Subcutaneous adipose tissue (tissue), 4 donors: ENCODE results near the gene COL20A1. TPM values are rescaled to one million over a fixed set of nuclear protein-coding genes. Genes with fewer than 3 reads are reported as not detected.

ENCODE experiments used
- total RNA-seq, 4 donors: library from RNA; depleted of rRNA; stranded (reverse); fragments of >200 nt; gene quantifications; one replicate each; pipeline ENCODE4 v1.1.0, GENCODE V29; 2016
- TF ChIP-seq, protein P1 (sequence below): fragments of 450-650 bp; IDR thresholded peaks from one replicate; pipeline ENCODE4 v1.5.1; 2016; ENCODE audit warnings: low read depth, mild to moderate bottlenecking, control low read depth, antibody characterized with exemption, moderate library complexity

The COL20A1 gene
- total RNA-seq, 4 donors from 2014 or later: not detected

DNA sequence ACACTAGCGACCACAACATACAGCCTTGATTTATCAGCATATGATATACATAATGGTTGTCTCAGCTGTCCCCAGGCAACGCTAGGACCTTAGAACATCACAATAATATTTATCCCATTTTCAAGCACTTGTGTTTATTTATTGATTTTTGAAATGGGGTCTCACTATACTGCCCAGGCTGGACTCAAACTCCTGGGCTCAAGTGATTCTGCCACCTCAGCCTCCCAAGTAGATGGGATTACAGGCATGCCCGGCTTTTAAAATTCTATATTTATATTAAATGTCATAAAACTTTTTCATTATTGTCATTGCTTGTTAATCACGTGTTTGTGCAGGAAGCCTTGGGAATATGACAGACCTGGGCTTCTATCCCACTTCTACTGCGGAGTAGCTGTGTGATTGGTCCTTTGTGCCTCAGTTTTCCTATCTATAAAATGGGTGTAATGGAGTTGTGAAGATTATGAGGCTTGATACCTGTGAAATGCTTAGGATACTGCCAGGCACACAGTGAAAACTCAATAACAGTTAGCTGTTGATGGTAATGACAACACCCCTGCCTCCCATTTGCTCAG is 10.2 kb downstream of the COL20A1 start:
- TF ChIP-seq, protein P1, sequence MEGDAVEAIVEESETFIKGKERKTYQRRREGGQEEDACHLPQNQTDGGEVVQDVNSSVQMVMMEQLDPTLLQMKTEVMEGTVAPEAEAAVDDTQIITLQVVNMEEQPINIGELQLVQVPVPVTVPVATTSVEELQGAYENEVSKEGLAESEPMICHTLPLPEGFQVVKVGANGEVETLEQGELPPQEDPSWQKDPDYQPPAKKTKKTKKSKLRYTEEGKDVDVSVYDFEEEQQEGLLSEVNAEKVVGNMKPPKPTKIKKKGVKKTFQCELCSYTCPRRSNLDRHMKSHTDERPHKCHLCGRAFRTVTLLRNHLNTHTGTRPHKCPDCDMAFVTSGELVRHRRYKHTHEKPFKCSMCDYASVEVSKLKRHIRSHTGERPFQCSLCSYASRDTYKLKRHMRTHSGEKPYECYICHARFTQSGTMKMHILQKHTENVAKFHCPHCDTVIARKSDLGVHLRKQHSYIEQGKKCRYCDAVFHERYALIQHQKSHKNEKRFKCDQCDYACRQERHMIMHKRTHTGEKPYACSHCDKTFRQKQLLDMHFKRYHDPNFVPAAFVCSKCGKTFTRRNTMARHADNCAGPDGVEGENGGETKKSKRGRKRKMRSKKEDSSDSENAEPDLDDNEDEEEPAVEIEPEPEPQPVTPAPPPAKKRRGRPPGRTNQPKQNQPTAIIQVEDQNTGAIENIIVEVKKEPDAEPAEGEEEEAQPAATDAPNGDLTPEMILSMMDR: no peak

DNA sequence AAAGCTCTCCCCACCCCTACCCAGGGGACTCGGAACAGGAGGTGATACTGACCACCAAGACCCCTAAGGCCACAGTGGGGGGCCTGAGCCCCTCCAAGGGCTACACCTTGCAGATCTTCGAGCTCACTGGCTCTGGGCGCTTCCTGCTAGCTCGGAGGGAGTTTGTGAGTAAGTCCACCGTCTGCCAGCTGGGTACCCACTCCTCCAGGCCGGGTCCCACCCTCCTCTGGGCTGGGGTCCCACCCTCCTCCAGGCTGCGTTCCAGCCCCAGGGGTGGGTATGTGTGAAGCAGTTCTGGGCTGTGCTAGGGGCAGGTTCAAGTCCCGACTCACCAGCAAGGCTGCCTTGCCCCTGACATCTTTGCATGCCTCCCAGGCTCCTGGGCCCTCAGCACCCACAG is 12.4 kb downstream of the COL20A1 start:
- TF ChIP-seq, protein P1: no peak

GRCh38 chr20:63306673-63307537 is 13.9 kb downstream of the COL20A1 start:
- TF ChIP-seq, protein P1: no peak

GRCh38 chr20:63307538-63308217 is 14.7 kb downstream of the COL20A1 start:
- TF ChIP-seq, protein P1: no peak

GRCh38 chr20:63308218-63308911 is 15.4 kb downstream of the COL20A1 start:
- TF ChIP-seq, protein P1: no peak

DNA sequence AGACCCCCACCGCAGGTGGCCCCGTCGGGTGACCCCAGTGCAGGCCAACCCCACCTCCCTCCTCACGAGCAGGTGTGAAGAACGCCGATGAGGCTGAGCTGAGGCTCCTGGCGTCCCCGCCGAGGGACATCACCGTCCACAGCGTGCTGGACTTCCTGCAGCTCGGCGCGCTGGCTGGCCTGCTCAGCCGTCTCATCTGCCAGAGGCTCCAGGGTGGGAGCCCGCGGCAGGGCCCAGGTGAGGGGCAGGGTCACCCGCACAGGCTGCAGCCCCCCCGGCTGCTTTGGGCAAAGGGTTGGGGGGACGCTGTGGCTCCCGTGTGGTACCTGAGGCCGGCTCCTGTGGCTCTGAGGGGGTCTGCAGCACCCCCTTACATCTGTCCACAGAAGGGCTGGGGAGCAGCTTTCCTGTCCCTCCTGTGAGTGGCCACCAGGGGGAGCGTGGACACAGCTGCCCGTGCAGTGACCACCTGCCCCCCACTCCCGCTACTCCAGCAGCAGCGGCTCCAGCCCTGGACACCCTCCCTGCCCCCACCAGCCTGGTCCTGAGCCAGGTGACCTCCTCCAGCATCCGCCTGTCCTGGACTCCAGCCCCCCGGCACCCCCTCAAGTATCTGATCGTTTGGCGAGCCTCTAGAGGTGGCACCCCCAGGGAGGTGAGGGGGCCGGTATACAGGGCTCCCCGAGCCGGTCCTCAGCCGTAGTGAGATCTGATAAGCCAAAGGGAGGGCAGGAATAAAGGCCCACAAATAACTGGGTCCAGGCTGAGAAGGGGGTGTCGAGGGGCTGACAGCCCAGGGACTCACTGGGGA is 16.5 kb downstream of the COL20A1 start:
- TF ChIP-seq, protein P1: no peak
